Esophagus (tissue), 2 donors: Measurements from ENCODE around the gene RNF126. TPM values are rescaled to one million over a fixed set of nuclear protein-coding genes. Genes with fewer than 3 reads are reported as not detected.
"Not testable (repeated sequence)": the region's sequence is repeated elsewhere in the genome, so short reads cannot be mapped to it uniquely, and the experiment has no call there.

Experiments used
- H3K27ac ChIP-seq, 2 donors: one replicate each; pipeline ENCODE4 v1.5.1; 2013; ENCODE audit warnings: low read depth in 2 of 2, mild to moderate bottlenecking in 2 of 2, inconsistent platforms in 1 of 2, low read length in 1 of 2, moderate library complexity in 1 of 2
- H3K27me3 ChIP-seq, 2 donors: one replicate each; pipeline ENCODE4 v1.6.1; 2013; ENCODE audit warnings: low read length in 2 of 2, control low read depth in 1 of 2, mild to moderate bottlenecking in 1 of 2; ENCODE audit not compliant: insufficient read depth in 2 of 2, control insufficient read depth in 1 of 2
- H3K36me3 ChIP-seq, 2 donors: one replicate each; pipeline ENCODE4 v1.6.1; 2013; ENCODE audit warnings: low read length in 1 of 2; ENCODE audit not compliant: control insufficient read depth in 2 of 2, insufficient read depth in 2 of 2
- H3K4me1 ChIP-seq, 2 donors: one replicate each; pipeline ENCODE4 v1.6.1; 2013; ENCODE audit warnings: low read length in 1 of 2; ENCODE audit not compliant: control insufficient read depth in 2 of 2, insufficient read depth in 2 of 2
- H3K4me3 ChIP-seq, 2 donors: one replicate each; pipeline ENCODE4 v1.5.1; 2013; ENCODE audit warnings: low read length in 2 of 2, mild to moderate bottlenecking in 2 of 2, low read depth in 1 of 2, moderate library complexity in 1 of 2
- H3K9me3 ChIP-seq, 2 donors: one replicate each; pipeline ENCODE4 v1.6.1; 2013; ENCODE audit warnings: mild to moderate bottlenecking in 2 of 2, low read depth in 1 of 2, low read length in 1 of 2, moderate library complexity in 1 of 2; ENCODE audit not compliant: control insufficient read depth in 2 of 2, insufficient read depth in 1 of 2
- WGBS, 2 donors: extraction: QIAGEN DNeasy Blood & Tissue Kit; methylation state at CpG; one replicate each; pipeline ENCODE4 v1.1.7; 2013; 5-methylcytosine and 5-hydroxymethylcytosine counted together
- polyA plus RNA-seq, 2 donors: library from polyadenylated mRNA; stranded (reverse); fragments of 200-250 nt; gene quantifications; one replicate each; pipeline ENCODE4 v1.2.3, GENCODE V29; 2013
- donor health status: healthy with polysubstance abuse.
- donor health status: Bipolar disorder and iron deficiency.

Gene RNF126
- polyA plus RNA-seq, 2 donors = 38.4 to 61.5 TPM

DNA sequence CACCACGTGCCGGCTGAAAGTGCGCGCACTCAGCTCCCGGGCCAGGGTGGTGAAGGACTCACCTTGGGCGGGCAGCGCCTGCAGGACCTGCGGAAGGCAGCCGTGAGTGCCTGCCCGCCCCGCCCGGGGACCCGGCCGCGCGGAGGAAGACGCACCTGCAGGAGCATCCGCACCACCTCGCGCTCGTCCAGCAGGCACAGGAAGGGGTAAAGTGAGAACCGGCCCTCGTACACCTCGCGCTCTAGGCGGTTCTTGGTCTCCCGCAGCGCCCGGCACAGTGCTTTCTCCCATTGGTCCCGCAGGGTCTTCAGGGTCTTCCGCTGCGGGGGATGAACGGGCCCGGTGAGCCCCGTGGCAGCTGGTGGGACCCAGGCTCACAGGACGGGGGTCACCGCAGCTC, 40.3 kb downstream of the RNF126 start:
- H3K9me3 ChIP-seq = peaks cover 0 to 2% of the 10 kb centered on the region in 2 donors
- H3K27ac ChIP-seq = no peak overlapping the region
- H3K27me3 ChIP-seq = no peaks in the 10 kb centered on the region
- WGBS, 2 donors = 94 to 95% methylated on average over 37 of the region's 37 CpGs
- peaks cover 0 to 68% of the 10 kb centered on the region in 2 donors for H3K36me3 ChIP-seq
- H3K4me1 ChIP-seq = no peaks in the 10 kb centered on the region
- no peak overlapping the region for H3K4me3 ChIP-seq

- no peak overlapping the region for H3K4me3 ChIP-seq
- 92 to 95% methylated on average over 24 of the region's 24 CpGs for WGBS, 2 donors
- peaks cover 0 to 2% of the 10 kb centered on the region in 2 donors for H3K9me3 ChIP-seq
- no peak overlapping the region for H3K27ac ChIP-seq
- H3K4me1 ChIP-seq = no peaks in the 10 kb centered on the region
- H3K27me3 ChIP-seq = no peaks in the 10 kb centered on the region
- peaks cover 0 to 68% of the 10 kb centered on the region in 2 donors for H3K36me3 ChIP-seq
Measured at GRCh38 chr19:621819-622218, 41.2 kb downstream of the RNF126 start.

- H3K27ac ChIP-seq, H3K4me3 ChIP-seq, H3K27me3 ChIP-seq, H3K4me1 ChIP-seq, H3K9me3 ChIP-seq: not testable (repeated sequence)
- H3K36me3 ChIP-seq = peaks cover 0 to 68% of the 10 kb centered on the region in 2 donors
- 97 to 98% methylated on average over 48 of the region's 48 CpGs for WGBS, 2 donors
Measured at GRCh38 chr19:621191-621590, 41.8 kb downstream of the RNF126 start.

- Histone ChIP-seq H3K27me3 (no peaks in the 10 kb centered on the region), H3K36me3 (peaks cover 0 to 67% of the 10 kb centered on the region in 2 donors), H3K4me3 (no peak overlapping the region), H3K4me1 (peaks cover 0 to 3% of the 10 kb centered on the region in 2 donors), H3K27ac (no peak overlapping the region), H3K9me3 (peaks cover 0 to 4% of the 10 kb centered on the region in 2 donors)
- WGBS, 2 donors = 92 to 94% methylated on average over 49 to 51 of the region's 51 CpGs
Measured at GRCh38 chr19:620166-620862, 42.7 kb downstream of the RNF126 start.

GRCh38 chr19:619286-620002, 43.6 kb downstream of the RNF126 start:
- Histone ChIP-seq H3K4me3 (no peak overlapping the region), H3K27ac (no peak overlapping the region), H3K27me3 (no peaks in the 10 kb centered on the region), H3K4me1 (peaks cover 0 to 3% of the 10 kb centered on the region in 2 donors), H3K36me3 (peaks cover 0 to 59% of the 10 kb centered on the region in 2 donors), H3K9me3 (peaks cover 0 to 4% of the 10 kb centered on the region in 2 donors)
- 92 to 95% methylated on average over 46 to 47 of the region's 47 CpGs for WGBS, 2 donors

GRCh38 chr19:618674-619285, 44.2 kb downstream of the RNF126 start:
- peaks cover 0 to 3% of the 10 kb centered on the region in 2 donors for H3K4me1 ChIP-seq
- H3K4me3 ChIP-seq = no peak overlapping the region
- H3K27me3 ChIP-seq = no peaks in the 10 kb centered on the region
- 93% methylated on average over 27 of the region's 27 CpGs for WGBS, 2 donors
- peaks cover 0 to 55% of the 10 kb centered on the region in 2 donors for H3K36me3 ChIP-seq
- peaks cover 0 to 4% of the 10 kb centered on the region in 2 donors for H3K9me3 ChIP-seq
- H3K27ac ChIP-seq = no peak overlapping the region

DNA sequence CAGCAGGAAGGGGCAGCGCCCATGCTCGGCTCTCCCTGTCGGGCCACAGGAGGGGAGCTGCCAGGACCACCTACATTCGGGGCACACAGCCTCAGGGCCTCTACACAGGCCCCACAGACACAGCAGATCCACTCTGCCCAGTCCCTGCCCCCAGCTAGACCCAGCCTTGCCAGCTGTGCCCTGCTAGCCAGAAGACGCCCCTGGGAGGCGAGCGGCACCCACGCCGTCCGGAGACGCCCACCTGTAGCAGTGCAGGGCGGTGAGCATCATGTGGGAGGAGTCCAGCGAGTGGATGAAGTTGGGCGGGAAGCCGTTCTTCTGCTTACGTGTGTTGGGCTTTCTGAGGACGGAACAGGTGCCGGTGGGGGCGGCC, 44.8 kb downstream of the RNF126 start:
- no peak overlapping the region for H3K4me3 ChIP-seq
- 87 to 91% methylated on average over 19 of the region's 19 CpGs for WGBS, 2 donors
- H3K36me3 ChIP-seq = peaks cover 0 to 50% of the 10 kb centered on the region in 2 donors
- H3K4me1 ChIP-seq = peaks cover 0 to 3% of the 10 kb centered on the region in 2 donors
- H3K27ac ChIP-seq = peak overlapping the region in 1 of 2 donors; percentile 38
- peaks cover 0 to 4% of the 10 kb centered on the region in 2 donors for H3K9me3 ChIP-seq
- H3K27me3 ChIP-seq = no peaks in the 10 kb centered on the region

DNA sequence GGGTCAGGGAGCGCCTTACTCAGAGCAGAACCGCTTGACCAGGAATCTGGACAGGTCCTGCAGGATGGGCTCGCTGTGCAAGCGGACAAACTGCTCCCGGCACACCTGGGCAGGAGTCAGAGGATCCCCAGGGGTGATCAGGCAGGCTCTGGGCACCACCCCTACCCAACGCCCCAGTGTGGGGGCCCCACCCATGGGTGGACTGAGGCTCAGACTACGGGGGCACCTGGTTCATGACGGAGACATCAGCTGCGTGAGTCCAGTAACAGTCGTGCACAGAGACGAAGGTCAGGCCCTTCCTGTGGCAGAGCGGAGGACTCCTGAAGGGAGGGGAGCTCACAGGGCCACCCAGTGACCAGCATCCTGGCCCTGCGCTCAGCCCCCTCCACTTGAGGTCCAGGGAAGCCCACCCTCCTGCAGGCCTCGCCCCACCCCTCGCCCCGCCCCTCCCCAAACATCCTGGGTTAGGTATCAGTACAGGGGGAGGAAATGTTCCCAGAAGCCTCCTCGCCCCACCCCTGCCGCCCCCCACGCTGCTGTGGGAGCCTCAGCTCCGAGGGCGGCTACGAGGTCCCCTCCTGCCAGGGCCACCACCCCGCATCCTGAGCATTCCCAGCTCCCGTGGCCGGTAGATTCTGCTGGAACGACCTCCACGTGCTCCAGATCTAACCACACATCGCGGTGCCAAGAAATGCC, 45.3 kb downstream of the RNF126 start:
- Histone ChIP-seq H3K27ac (peak overlapping the region in 1 of 2 donors; percentile 38), H3K9me3 (peaks cover 0 to 4% of the 10 kb centered on the region in 2 donors), H3K36me3 (peaks cover 0 to 45% of the 10 kb centered on the region in 2 donors), H3K4me1 (peaks cover 0 to 3% of the 10 kb centered on the region in 2 donors), H3K27me3 (no peaks in the 10 kb centered on the region), H3K4me3 (no peak overlapping the region)
- 83% methylated on average over 26 to 29 of the region's 29 CpGs for WGBS, 2 donors
